HG03064 (cell line): ENCODE measurements around the gene TCF7L1.

Experiments
- ATAC-seq: cut with Tn5 transposase; IDR thresholded peaks from one replicate; pipeline ENCODE4 v1.9.1; 2021; ENCODE audit warnings: low read depth; ENCODE audit not compliant: unreplicated experiment

TCF7L1 gene

GRCh38 chr2:85244828-85245227, 111.6 kb downstream of the TCF7L1 start:
- ATAC-seq = no peak

GRCh38 chr2:85245891-85246290, 112.7 kb downstream of the TCF7L1 start:
- no peak for ATAC-seq

- no peak for ATAC-seq
Observed at GRCh38 chr2:85246348-85246747, 113.2 kb downstream of the TCF7L1 start.

- no peak for ATAC-seq
Observed at GRCh38 chr2:85247610-85248009, 114.4 kb downstream of the TCF7L1 start.

- no peak for ATAC-seq
Observed at GRCh38 chr2:85248773-85249509, 115.7 kb downstream of the TCF7L1 start.

GRCh38 chr2:85250045-85250444, 116.9 kb downstream of the TCF7L1 start:
- no peak for ATAC-seq

- ATAC-seq = no peak
Observed at GRCh38 chr2:85251070-85251616, 118.0 kb downstream of the TCF7L1 start.

- no peak for ATAC-seq
Observed at GRCh38 chr2:85253890-85254289, 120.7 kb downstream of the TCF7L1 start.

- ATAC-seq = no peak
Observed at GRCh38 chr2:85254540-85255300, 121.5 kb downstream of the TCF7L1 start.

GRCh38 chr2:85255456-85255812, 122.2 kb downstream of the TCF7L1 start:
- no peak for ATAC-seq

GRCh38 chr2:85255813-85256594, 122.8 kb downstream of the TCF7L1 start:
- no peak for ATAC-seq

- ATAC-seq = no peak
Observed at GRCh38 chr2:85257359-85257969, 124.3 kb downstream of the TCF7L1 start.

GRCh38 chr2:85257970-85258605, 124.9 kb downstream of the TCF7L1 start:
- ATAC-seq = no peak

GRCh38 chr2:85259101-85259590, 126.0 kb downstream of the TCF7L1 start:
- ATAC-seq = no peak

GRCh38 chr2:85259879-85260278, 126.7 kb downstream of the TCF7L1 start:
- no peak for ATAC-seq

GRCh38 chr2:85263591-85263990, 130.4 kb downstream of the TCF7L1 start:
- no peak for ATAC-seq

- ATAC-seq = no peak
Observed at GRCh38 chr2:85264471-85264870, 131.3 kb downstream of the TCF7L1 start.

GRCh38 chr2:85265304-85265703, 132.1 kb downstream of the TCF7L1 start:
- no peak for ATAC-seq

GRCh38 chr2:85266146-85267041, 133.2 kb downstream of the TCF7L1 start:
- ATAC-seq = no peak
